Hepatocyte (in vitro differentiated cells): ENCODE measurements around the gene NAT16. TPM values are rescaled to one million over a fixed set of nuclear protein-coding genes. Genes with fewer than 3 reads are reported as not detected.

Source experiments
- DNase-seq: peaks from one replicate; pipeline ENCODE4 v3.0.0-alpha.2; 2016; ENCODE audit warnings: low spot score
- H2AFZ ChIP-seq: fragments of 200-600 bp; sonication (generic); 2 replicates; pipeline ENCODE4 v1.6.0; 2016; ENCODE audit warnings: antibody characterized with exemption, mild to moderate bottlenecking
- H3K27ac ChIP-seq: fragments of 200-600 bp; sonication (generic); 2 replicates; pipeline ENCODE4 v1.5.1; 2016; ENCODE audit warnings: mild to moderate bottlenecking
- H3K27me3 ChIP-seq: fragments of 200-600 bp; sonication (generic); 2 replicates; pipeline ENCODE4 v1.6.1; 2016
- H3K36me3 ChIP-seq: fragments of 200-600 bp; sonication (generic); replicated peaks from 2 replicates; pipeline ENCODE4 v1.5.1; 2016; ENCODE audit warnings: low read depth; ENCODE audit not compliant: insufficient read depth
- H3K4me1 ChIP-seq: fragments of 200-600 bp; sonication (generic); 2 replicates; pipeline ENCODE4 v1.5.1; 2016; ENCODE audit warnings: mild to moderate bottlenecking, moderate library complexity; ENCODE audit not compliant: insufficient read depth
- H3K4me2 ChIP-seq: fragments of 200-600 bp; sonication (generic); 2 replicates; pipeline ENCODE4 v1.6.0; 2016
- H3K4me3 ChIP-seq: fragments of 200-600 bp; sonication (generic); 2 replicates; pipeline ENCODE4 v1.5.1; 2016; ENCODE audit warnings: mild to moderate bottlenecking
- H3K79me2 ChIP-seq: fragments of 200-600 bp; sonication (generic); 2 replicates; pipeline ENCODE4 v1.6.0; 2017; ENCODE audit warnings: mild to moderate bottlenecking
- H3K9me2 ChIP-seq: fragments of 200-600 bp; sonication (generic); replicated peaks from 2 replicates; pipeline ENCODE4 v1.6.0; 2017; ENCODE audit warnings: mild to moderate bottlenecking; ENCODE audit not compliant: insufficient read depth
- H3K9me3 ChIP-seq: fragments of 200-600 bp; sonication (generic); 2 replicates; pipeline ENCODE4 v1.5.1; 2016; ENCODE audit warnings: low read depth, mild to moderate bottlenecking
- H4K20me1 ChIP-seq: fragments of 200-600 bp; sonication (generic); 2 replicates; pipeline ENCODE4 v1.6.0; 2016; ENCODE audit warnings: mild to moderate bottlenecking; ENCODE audit not compliant: insufficient read depth, poor library complexity, severe bottlenecking
- CTCF ChIP-seq: fragments of 200-600 bp; sonication (generic); IDR thresholded peaks from 2 replicates; pipeline ENCODE4 v1.5.1; 2016; ENCODE audit warnings: antibody characterized with exemption, mild to moderate bottlenecking; ENCODE audit not compliant: poor library complexity
- EZH2 ChIP-seq: fragments of 200-600 bp; sonication (generic); IDR thresholded peaks from 2 replicates; pipeline ENCODE4 v1.6.1; 2016; ENCODE audit warnings: antibody characterized with exemption, mild to moderate bottlenecking, borderline replicate concordance
- EZH2phosphoT487 ChIP-seq: fragments of 200-600 bp; sonication (generic); IDR thresholded peaks from one replicate; pipeline ENCODE4 v1.6.1; 2018; ENCODE audit warnings: antibody characterized with exemption, mild to moderate bottlenecking, low read depth, moderate library complexity; ENCODE audit not compliant: unreplicated experiment, severe bottlenecking
- WGBS: methylation state at CpG from one replicate; pipeline ENCODE4 v1.1.6; 2016; ENCODE audit warnings: low lambda C conversion rate; ENCODE audit errors: missing lambda C conversion rate; 5-methylcytosine and 5-hydroxymethylcytosine counted together
- polyA plus RNA-seq: library from polyadenylated mRNA; unstranded; fragments of >200 nt; fragmentation: Nextera tagmentation; extraction: Ambion mirVana; gene quantifications from 2 replicates; pipeline ENCODE4 v1.2.1, GENCODE V29; 2016
- total RNA-seq: library from RNA; depleted of rRNA; stranded (reverse); fragments of >200 nt; gene quantifications from 2 replicates; pipeline ENCODE4 v1.2.3, GENCODE V29; 2014

NAT16 gene
- total and polyA plus RNA-seq, 2 experiments from 2014 or later = not detected

GRCh38 chr7:101223528-101223927 is 43.4 kb upstream of the NAT16 start:
- DNase-seq = no peak
- no peak overlapping the region for H3K4me3 ChIP-seq
- peaks cover 13% of the 10 kb centered on the region for H3K4me1 ChIP-seq
- no peaks in the 10 kb centered on the region for H3K9me3 ChIP-seq
- TF ChIP-seq CTCF = no peak
- TF ChIP-seq EZH2phosphoT487 = no peak
- no peak for TF ChIP-seq EZH2
- H2AFZ ChIP-seq = no peak overlapping the region
- H3K79me2 ChIP-seq = peaks cover 33% of the 10 kb centered on the region
- no peak overlapping the region for H3K4me2 ChIP-seq
- WGBS = 97% methylated on average over 12 of the region's 15 CpGs
- no peaks in the 10 kb centered on the region for H4K20me1 ChIP-seq
- no peaks in the 10 kb centered on the region for H3K27me3 ChIP-seq
- H3K27ac ChIP-seq = no peak overlapping the region
- H3K9me2 ChIP-seq = no peaks in the 10 kb centered on the region
- no peaks in the 10 kb centered on the region for H3K36me3 ChIP-seq

DNA sequence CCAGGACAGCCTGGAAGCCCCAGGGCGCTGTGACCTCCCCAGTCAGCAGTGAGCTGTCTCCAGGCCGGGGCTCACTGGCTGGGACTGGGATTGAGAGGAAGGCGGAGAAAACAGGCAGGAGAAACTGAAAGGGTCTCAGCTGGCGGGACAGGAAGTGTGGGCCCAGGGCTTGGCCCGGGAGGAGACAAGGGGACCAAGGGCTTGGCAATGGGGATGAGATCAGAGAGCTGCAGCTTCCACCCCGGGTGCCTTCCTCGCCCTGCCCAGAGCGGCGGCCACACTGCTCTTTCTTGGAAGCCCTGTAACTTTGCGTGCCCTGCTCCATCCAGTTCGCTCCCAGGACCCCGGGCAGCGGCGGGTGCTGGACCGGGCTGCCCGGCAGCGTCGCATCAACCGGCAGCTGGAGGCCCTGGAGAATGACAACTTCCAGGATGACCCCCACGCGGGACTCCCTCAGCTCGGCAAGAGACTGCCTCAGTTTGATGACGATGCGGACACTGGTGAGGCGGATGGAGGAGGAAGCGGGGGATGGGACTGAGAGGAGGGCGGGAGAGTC is 42.3 kb upstream of the NAT16 start:
- no peaks in the 10 kb centered on the region for H4K20me1 ChIP-seq
- H3K27ac ChIP-seq = no peak overlapping the region
- H3K36me3 ChIP-seq = no peaks in the 10 kb centered on the region
- no peaks in the 10 kb centered on the region for H3K9me2 ChIP-seq
- H3K4me3 ChIP-seq = no peak overlapping the region
- no peak for TF ChIP-seq CTCF
- no peak for TF ChIP-seq EZH2
- TF ChIP-seq EZH2phosphoT487 = no peak
- H3K9me3 ChIP-seq = no peaks in the 10 kb centered on the region
- WGBS = 95% methylated on average over 26 of the region's 27 CpGs
- H3K4me2 ChIP-seq = no peak overlapping the region
- no peaks in the 10 kb centered on the region for H3K27me3 ChIP-seq
- peaks cover 13% of the 10 kb centered on the region for H3K4me1 ChIP-seq
- H3K79me2 ChIP-seq = peaks cover 36% of the 10 kb centered on the region
- H2AFZ ChIP-seq = no peak overlapping the region
- DNase-seq = no peak

- Histone ChIP-seq H3K27me3 (no peaks in the 10 kb centered on the region), H2AFZ (no peak overlapping the region), H3K4me2 (peak overlapping the region; percentile 95), H3K4me3 (no peak overlapping the region), H3K9me3 (no peaks in the 10 kb centered on the region), H3K27ac (no peak overlapping the region), H3K9me2 (no peaks in the 10 kb centered on the region), H4K20me1 (no peaks in the 10 kb centered on the region), H3K4me1 (peaks cover 21% of the 10 kb centered on the region), H3K36me3 (no peaks in the 10 kb centered on the region), H3K79me2 (peaks cover 54% of the 10 kb centered on the region)
- 68% methylated on average over 5 of the region's 5 CpGs for WGBS
- DNase-seq = no peak
- TF ChIP-seq EZH2 = no peak
- no peak for TF ChIP-seq EZH2phosphoT487
- TF ChIP-seq CTCF = no peak
Observed at GRCh38 chr7:101220295-101220694, 40.2 kb upstream of the NAT16 start.
